ENCODE measurements around the gene TSPAN15. TPM values are rescaled to one million over a fixed set of nuclear protein-coding genes. Genes with fewer than 3 reads are reported as not detected.

TSPAN15 gene
- total RNA-seq (54.0 TPM), polyA plus RNA-seq (ENCODE audit: insufficient read depth in 1 of 8, insufficient read length in 8 of 8, low replicate concordance in 1 of 8) (100 to 1,000 TPM in 1 of 8 donors, 10 to 100 TPM in 7; 52.1 to 103 (median 79.0) TPM)
- long read RNA-seq, donor 1, transcript TSPAN15-201 (8 exons, 1,698 nt), result major isoform, 7 of 9 reads
- long read RNA-seq, donor 1, partial matches to known transcripts, result 0 of 9 reads
- long read RNA-seq, donor 1, other reads (novel, unspliced or antisense), result 0 of 9 reads
- long read RNA-seq, donor 2, partial matches to known transcripts, result 0 of 1 reads
- long read RNA-seq, donor 2, other reads (novel, unspliced or antisense), result 0 of 1 reads
- long read RNA-seq, donor 3, transcript TSPAN15-204 (2 exons, 674 nt), result minor isoform, 10 of 40 reads
- long read RNA-seq, donor 3, transcript TSPAN15-201 (8 exons, 1,698 nt), result major isoform, 21 of 40 reads
- long read RNA-seq, donor 3, partial matches to known transcripts, result 5 of 40 reads
- long read RNA-seq, donor 3, other reads (novel, unspliced or antisense), result 0 of 40 reads
- long read RNA-seq, donor 4, transcript TSPAN15-201 (8 exons, 1,698 nt), result major isoform, 12 of 27 reads
- long read RNA-seq, donor 4, transcript TSPAN15-204 (2 exons, 674 nt), result minor isoform, 5 of 27 reads
- long read RNA-seq, donor 4, partial matches to known transcripts, result 6 of 27 reads
- long read RNA-seq, donor 4, other reads (novel, unspliced or antisense), result 0 of 27 reads
- long read RNA-seq, donor 5, transcript TSPAN15-204 (2 exons, 674 nt), result minor isoform, 7 of 49 reads
- long read RNA-seq, donor 5, transcript TSPAN15-201 (8 exons, 1,698 nt), result major isoform, 24 of 49 reads
- long read RNA-seq, donor 5, partial matches to known transcripts, result 13 of 49 reads
- long read RNA-seq, donor 5, other reads (novel, unspliced or antisense), result 0 of 49 reads
- long read RNA-seq, donor 6, transcript TSPAN15-204 (2 exons, 674 nt), result minor isoform, 27 of 66 reads
- long read RNA-seq, donor 6, transcript TSPAN15-201 (8 exons, 1,698 nt), result major isoform, 32 of 66 reads
- long read RNA-seq, donor 6, partial matches to known transcripts, result 0 of 66 reads
- long read RNA-seq, donor 6, other reads (novel, unspliced or antisense), result 0 of 66 reads
- long read RNA-seq, donor 7, transcript TSPAN15-201 (8 exons, 1,698 nt), result major isoform, 20 of 31 reads
- long read RNA-seq, donor 7, transcript TSPAN15-204 (2 exons, 674 nt), result minor isoform, 8 of 31 reads
- long read RNA-seq, donor 7, partial matches to known transcripts, result 0 of 31 reads
- long read RNA-seq, donor 7, other reads (novel, unspliced or antisense), result 0 of 31 reads
- long read RNA-seq, donor 8, transcript TSPAN15-201 (8 exons, 1,698 nt), result major isoform, 8 of 14 reads
- long read RNA-seq, donor 8, transcript TSPAN15-204 (2 exons, 674 nt), result minor isoform, 6 of 14 reads
- long read RNA-seq, donor 8, partial matches to known transcripts, result 0 of 14 reads
- long read RNA-seq, donor 8, other reads (novel, unspliced or antisense), result 0 of 14 reads
- long read RNA-seq, donor 9, transcript TSPAN15-201 (8 exons, 1,698 nt), result major isoform, 13 of 22 reads
- long read RNA-seq, donor 9, transcript TSPAN15-204 (2 exons, 674 nt), result minor isoform, 8 of 22 reads
- long read RNA-seq, donor 9, partial matches to known transcripts, result 0 of 22 reads
- long read RNA-seq, donor 9, other reads (novel, unspliced or antisense), result 0 of 22 reads
- long read RNA-seq, donor 10, transcript TSPAN15-204 (2 exons, 674 nt), result major isoform, 17 of 41 reads
- long read RNA-seq, donor 10, transcript TSPAN15-201 (8 exons, 1,698 nt), result major isoform, 17 of 41 reads
- long read RNA-seq, donor 10, partial matches to known transcripts, result 0 of 41 reads
- long read RNA-seq, donor 10, other reads (novel, unspliced or antisense), result 0 of 41 reads
- long read RNA-seq, donor 11, transcript TSPAN15-204 (2 exons, 674 nt), result minor isoform, 8 of 27 reads
- long read RNA-seq, donor 11, transcript TSPAN15-201 (8 exons, 1,698 nt), result major isoform, 16 of 27 reads
- long read RNA-seq, donor 11, partial matches to known transcripts, result 0 of 27 reads
- long read RNA-seq, donor 11, other reads (novel, unspliced or antisense), result 0 of 27 reads

DNA sequence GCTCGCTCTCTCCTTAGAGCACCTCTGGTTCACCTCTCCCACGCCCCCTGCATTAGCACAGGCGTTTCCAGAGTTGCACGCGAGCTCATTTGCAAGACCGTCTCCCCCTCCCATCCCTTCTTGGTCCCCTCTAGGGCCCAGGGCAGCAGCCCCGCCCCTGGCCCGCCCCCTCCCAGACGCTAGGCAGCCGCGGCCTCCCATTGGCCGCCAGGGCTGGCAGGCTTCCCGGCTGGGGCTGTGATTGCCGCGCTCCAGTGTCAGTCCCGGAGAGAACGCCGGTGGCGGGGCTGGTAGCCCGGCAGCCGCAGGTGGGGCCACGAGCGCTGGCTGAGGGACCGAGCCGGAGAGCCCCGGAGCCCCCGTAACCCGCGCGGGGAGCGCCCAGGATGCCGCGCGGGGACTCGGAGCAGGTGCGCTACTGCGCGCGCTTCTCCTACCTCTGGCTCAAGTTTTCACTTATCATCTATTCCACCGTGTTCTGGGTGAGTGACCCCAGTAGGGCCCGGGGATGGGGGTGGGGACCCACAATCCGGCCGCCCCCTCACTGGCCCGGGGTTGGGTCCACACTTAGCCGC, at the start of gene TSPAN15:
TSS of gene TSPAN15 (plus strand) at position 257 of the 575 bp plus-strand sequence. CDS start at position 387, 130 bp downstream.
- Histone ChIP-seq H3K4me1 (ENCODE audit: control insufficient read depth, insufficient read depth, low read length) (peaks cover 33% of the 10 kb centered on the region), H3K4me3 (ENCODE audit: low read length) (peak within 1 kb of the TSS; percentile 81), H3K27me3 (ENCODE audit: control insufficient read depth, insufficient read depth, low read length) (peaks cover 7% of the 10 kb centered on the region), H3K27ac (ENCODE audit: low read length) (peak within 1 kb of the TSS; percentile 13), H3K36me3 (ENCODE audit: control insufficient read depth, insufficient read depth, low read length) (peaks cover 2% of the 10 kb centered on the region), H3K9me3 (replicated peaks; ENCODE audit: control insufficient read depth, low read depth, low read length) (no peaks in the 10 kb centered on the region)
- DNase-seq, result peak; percentile 94
- WGBS (ENCODE audit: insufficient coverage), result under 1% methylated on average over 33 of the region's 45 CpGs

DNA sequence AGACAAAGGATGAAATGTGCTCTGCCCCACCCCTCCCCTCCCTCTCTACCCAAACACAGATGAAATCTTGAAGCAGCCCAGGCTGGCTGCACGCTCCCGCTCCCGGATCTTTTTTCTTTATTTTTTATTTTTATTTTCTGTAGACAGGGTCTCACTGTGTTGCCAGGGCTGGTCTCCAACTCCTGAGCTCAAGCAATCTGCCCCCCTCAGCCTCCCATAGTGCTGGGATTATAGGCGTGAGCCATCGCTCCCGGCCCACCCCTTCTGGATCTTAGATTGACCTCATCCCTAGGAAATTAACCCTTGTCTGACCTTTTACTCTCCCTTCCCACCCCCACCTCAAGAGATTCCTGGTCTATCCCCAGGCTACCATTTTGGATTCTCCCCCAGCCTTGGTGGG, 48.9 kb upstream of the TSPAN15 start:
- Histone ChIP-seq H3K27me3 (ENCODE audit: control insufficient read depth, insufficient read depth, low read length) (no peaks in the 10 kb centered on the region), H3K36me3 (ENCODE audit: control insufficient read depth, insufficient read depth, low read length) (peaks cover 39% of the 10 kb centered on the region), H3K4me3 (ENCODE audit: low read length) (no peak overlapping the region), H3K9me3 (replicated peaks; ENCODE audit: control insufficient read depth, low read depth, low read length) (no peaks in the 10 kb centered on the region), H3K27ac (ENCODE audit: low read length) (no peak overlapping the region), H3K4me1 (ENCODE audit: control insufficient read depth, insufficient read depth, low read length) (peaks cover 21% of the 10 kb centered on the region)
- 16% methylated on average over 3 of the region's 6 CpGs for WGBS (ENCODE audit: insufficient coverage)
- no peak for DNase-seq

- Histone ChIP-seq H3K9me3 (replicated peaks; ENCODE audit: control insufficient read depth, low read depth, low read length) (no peaks in the 10 kb centered on the region), H3K27ac (ENCODE audit: low read length) (no peak overlapping the region), H3K4me3 (ENCODE audit: low read length) (no peak overlapping the region), H3K27me3 (ENCODE audit: control insufficient read depth, insufficient read depth, low read length) (no peaks in the 10 kb centered on the region), H3K36me3 (ENCODE audit: control insufficient read depth, insufficient read depth, low read length) (peaks cover 39% of the 10 kb centered on the region), H3K4me1 (ENCODE audit: control insufficient read depth, insufficient read depth, low read length) (peaks cover 25% of the 10 kb centered on the region)
- no peak for DNase-seq
- WGBS (ENCODE audit: insufficient coverage), result no CpG with 5 or more reads among the region's 1 CpG
Observed at GRCh38 chr10:69403066-69403465, 48.2 kb upstream of the TSPAN15 start.

DNA sequence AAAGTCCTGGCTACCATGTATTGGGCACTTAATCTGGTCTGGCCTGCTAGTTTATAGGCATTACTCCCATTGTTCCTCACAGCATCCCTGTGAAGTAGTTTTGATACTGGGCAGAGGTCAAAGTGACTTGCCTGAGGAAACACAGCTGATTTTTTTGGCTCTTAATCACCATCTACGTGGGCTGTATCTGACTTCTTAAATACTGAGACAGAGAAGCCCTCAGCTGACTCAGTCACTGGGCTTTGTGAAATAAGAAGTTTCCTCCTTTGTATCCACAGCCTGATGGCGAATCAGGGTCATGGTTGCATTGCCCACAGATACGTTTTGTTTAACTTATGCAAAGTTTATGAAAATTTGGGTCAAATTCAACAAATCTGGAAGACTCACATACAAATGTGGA, 47.7 kb upstream of the TSPAN15 start:
- Histone ChIP-seq H3K4me3 (ENCODE audit: low read length) (no peak overlapping the region), H3K27me3 (ENCODE audit: control insufficient read depth, insufficient read depth, low read length) (no peaks in the 10 kb centered on the region), H3K4me1 (ENCODE audit: control insufficient read depth, insufficient read depth, low read length) (peaks cover 27% of the 10 kb centered on the region), H3K27ac (ENCODE audit: low read length) (no peak overlapping the region), H3K9me3 (replicated peaks; ENCODE audit: control insufficient read depth, low read depth, low read length) (no peaks in the 10 kb centered on the region), H3K36me3 (ENCODE audit: control insufficient read depth, insufficient read depth, low read length) (peaks cover 39% of the 10 kb centered on the region)
- 83% methylated on average over 1 of the region's 3 CpGs for WGBS (ENCODE audit: insufficient coverage)
- DNase-seq, result no peak

GRCh38 chr10:69404786-69405185, 46.5 kb upstream of the TSPAN15 start:
- H3K27me3 ChIP-seq (ENCODE audit: control insufficient read depth, insufficient read depth, low read length), result no peaks in the 10 kb centered on the region
- H3K36me3 ChIP-seq (ENCODE audit: control insufficient read depth, insufficient read depth, low read length), result peaks cover 29% of the 10 kb centered on the region
- H3K4me1 ChIP-seq (ENCODE audit: control insufficient read depth, insufficient read depth, low read length), result peaks cover 25% of the 10 kb centered on the region
- no peak for DNase-seq
- WGBS (ENCODE audit: insufficient coverage), result 91% methylated on average over 4 of the region's 10 CpGs
- H3K4me3 ChIP-seq (ENCODE audit: low read length), result no peak overlapping the region
- no peaks in the 10 kb centered on the region for H3K9me3 ChIP-seq (replicated peaks; ENCODE audit: control insufficient read depth, low read depth, low read length)
- H3K27ac ChIP-seq (ENCODE audit: low read length), result no peak overlapping the region

DNA sequence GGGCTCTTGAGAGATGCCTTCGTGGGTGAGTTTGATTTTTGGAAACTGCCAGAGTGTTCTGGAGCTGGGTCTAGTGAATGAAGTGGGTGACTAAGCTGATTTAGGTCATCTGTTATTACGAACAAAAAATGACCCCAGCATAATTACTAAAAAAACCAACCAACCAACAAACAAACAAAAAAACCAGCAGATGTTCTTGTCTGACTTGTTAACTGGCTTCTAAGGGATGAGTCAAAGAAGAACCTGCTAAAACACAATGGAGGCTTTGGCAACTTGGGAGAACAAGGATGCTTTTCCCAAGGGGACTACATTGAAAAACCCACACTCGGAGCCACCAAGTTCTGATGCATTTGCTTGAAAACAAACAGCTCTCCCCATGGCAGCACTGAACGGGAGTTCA, 46.0 kb upstream of the TSPAN15 start:
- Histone ChIP-seq H3K27me3 (ENCODE audit: control insufficient read depth, insufficient read depth, low read length) (no peaks in the 10 kb centered on the region), H3K9me3 (replicated peaks; ENCODE audit: control insufficient read depth, low read depth, low read length) (no peaks in the 10 kb centered on the region), H3K4me3 (ENCODE audit: low read length) (no peak overlapping the region), H3K27ac (ENCODE audit: low read length) (no peak overlapping the region), H3K4me1 (ENCODE audit: control insufficient read depth, insufficient read depth, low read length) (peaks cover 25% of the 10 kb centered on the region), H3K36me3 (ENCODE audit: control insufficient read depth, insufficient read depth, low read length) (peaks cover 24% of the 10 kb centered on the region)
- WGBS (ENCODE audit: insufficient coverage), result 55% methylated on average over 2 of the region's 4 CpGs
- DNase-seq, result no peak

GRCh38 chr10:69406302-69406811, 44.9 kb upstream of the TSPAN15 start:
- Histone ChIP-seq H3K36me3 (ENCODE audit: control insufficient read depth, insufficient read depth, low read length) (peaks cover 13% of the 10 kb centered on the region), H3K27me3 (ENCODE audit: control insufficient read depth, insufficient read depth, low read length) (no peaks in the 10 kb centered on the region), H3K9me3 (replicated peaks; ENCODE audit: control insufficient read depth, low read depth, low read length) (no peaks in the 10 kb centered on the region), H3K4me3 (ENCODE audit: low read length) (no peak overlapping the region), H3K27ac (ENCODE audit: low read length) (peak overlapping the region; percentile 53), H3K4me1 (ENCODE audit: control insufficient read depth, insufficient read depth, low read length) (peaks cover 25% of the 10 kb centered on the region)
- WGBS (ENCODE audit: insufficient coverage), result 4% methylated on average over 3 of the region's 5 CpGs
- DNase-seq, result peak; percentile 54

DNA sequence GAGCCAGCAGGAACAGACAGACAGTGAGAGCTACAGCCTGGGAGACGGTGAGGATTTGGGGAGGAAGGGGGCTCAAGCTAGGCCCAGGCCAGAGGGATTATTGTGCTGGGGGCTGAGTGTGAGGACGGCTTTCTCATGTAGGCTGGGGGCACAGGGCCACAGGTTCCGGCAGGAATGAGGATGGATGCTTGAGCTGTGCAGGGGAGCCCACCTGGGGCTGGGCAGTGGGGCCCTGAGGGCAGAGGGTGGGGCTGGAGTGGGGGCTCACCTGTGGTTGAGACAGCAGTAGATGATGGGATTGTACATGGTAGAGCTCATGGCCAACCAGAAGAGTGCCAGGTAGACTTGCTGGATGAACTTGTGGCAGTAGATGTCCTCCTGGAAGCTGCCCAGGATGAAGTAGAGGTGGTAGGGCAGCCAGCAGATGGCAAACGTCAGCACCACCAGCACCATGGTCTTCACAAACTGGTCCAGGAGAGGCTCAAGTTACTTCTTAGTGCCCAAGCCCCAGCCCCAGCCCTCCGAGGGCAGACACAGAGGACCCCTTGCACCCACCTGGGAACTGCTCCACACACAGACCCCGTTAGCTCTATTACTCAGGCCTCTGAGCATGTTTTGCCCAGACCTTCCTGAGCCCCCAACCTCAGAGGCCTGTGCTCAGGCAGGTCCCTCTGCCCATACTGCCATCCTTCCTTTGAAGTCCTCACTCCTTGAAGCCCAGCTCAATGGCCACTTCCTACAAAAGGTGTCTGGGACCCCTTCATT, 44.3 kb upstream of the TSPAN15 start:
- Histone ChIP-seq H3K36me3 (ENCODE audit: control insufficient read depth, insufficient read depth, low read length) (peaks cover 8% of the 10 kb centered on the region), H3K27ac (ENCODE audit: low read length) (peak overlapping the region; percentile 47), H3K27me3 (ENCODE audit: control insufficient read depth, insufficient read depth, low read length) (no peaks in the 10 kb centered on the region), H3K4me3 (ENCODE audit: low read length) (peak overlapping the region; percentile 8), H3K9me3 (replicated peaks; ENCODE audit: control insufficient read depth, low read depth, low read length) (no peaks in the 10 kb centered on the region), H3K4me1 (ENCODE audit: control insufficient read depth, insufficient read depth, low read length) (peaks cover 25% of the 10 kb centered on the region)
- no peak for DNase-seq
- WGBS (ENCODE audit: insufficient coverage), result 45% methylated on average over 6 of the region's 6 CpGs

All from muscle of leg (tissue), 16 donors.